Neural progenitor cell (in vitro differentiated cells): Measurements from ENCODE around the gene GALNS. TPM values are rescaled to one million over a fixed set of nuclear protein-coding genes. Genes with fewer than 3 reads are reported as not detected.
"Not testable (repeated sequence)": the region's sequence is repeated elsewhere in the genome, so short reads cannot be mapped to it uniquely, and the experiment has no call there.

Source experiments
- DNase-seq: peaks from one replicate; pipeline ENCODE4 v3.0.0-alpha.2; 2016; ENCODE audit warnings: low spot score
- H2AFZ ChIP-seq: fragments of 200-600 bp; sonication (generic); replicated peaks from 2 replicates; pipeline ENCODE4 v1.6.1; 2016; ENCODE audit warnings: antibody characterized with exemption
- H3F3A ChIP-seq: fragments of 200-600 bp; sonication (generic); 2 replicates; pipeline ENCODE4 v1.6.1; 2016; ENCODE audit warnings: antibody characterized with exemption, low read depth
- H3K27ac ChIP-seq: fragments of 200-600 bp; sonication (generic); 2 replicates; pipeline ENCODE4 v1.5.1; 2016; ENCODE audit warnings: mild to moderate bottlenecking
- H3K27me3 ChIP-seq: fragments of 200-600 bp; sonication (generic); 2 replicates; pipeline ENCODE4 v1.6.1; 2016; ENCODE audit warnings: mild to moderate bottlenecking, moderate library complexity
- H3K36me3 ChIP-seq: fragments of 200-600 bp; sonication (generic); 2 replicates; pipeline ENCODE4 v1.5.1; 2016
- H3K4me1 ChIP-seq: fragments of 200-600 bp; sonication (generic); 2 replicates; pipeline ENCODE4 v1.6.1; 2016; ENCODE audit warnings: mixed run types
- H3K4me2 ChIP-seq: fragments of 200-600 bp; sonication (generic); 2 replicates; pipeline ENCODE4 v1.6.1; 2016
- H3K4me3 ChIP-seq: fragments of 200-600 bp; sonication (generic); 2 replicates; pipeline ENCODE4 v1.5.1; 2016
- H3K79me2 ChIP-seq: fragments of 200-600 bp; sonication (generic); 2 replicates; pipeline ENCODE4 v1.6.1; 2016; ENCODE audit warnings: low read depth
- H3K9ac ChIP-seq: fragments of 200-600 bp; sonication (generic); 2 replicates; pipeline ENCODE4 v1.6.1; 2016
- H3K9me3 ChIP-seq: fragments of 200-600 bp; sonication (generic); 2 replicates; pipeline ENCODE4 v1.5.1; 2016; ENCODE audit warnings: low read depth
- H4K20me1 ChIP-seq: fragments of 200-600 bp; sonication (generic); 2 replicates; pipeline ENCODE4 v1.6.1; 2016; ENCODE audit warnings: low read depth
- H3K27ac Mint-ChIP-seq: 3 replicates; pipeline ENCODE4 v1.8.0; 2021; ENCODE audit warnings: mixed read lengths
- H3K27me3 Mint-ChIP-seq: 2 replicates; pipeline ENCODE4 v1.8.0; 2022; ENCODE audit warnings: low read depth, mild to moderate bottlenecking, inconsistent platforms, moderate library complexity, mixed read lengths; ENCODE audit not compliant: insufficient read depth
- H3K36me3 Mint-ChIP-seq: 3 replicates; pipeline ENCODE4 v1.8.0; 2021; ENCODE audit warnings: mixed read lengths
- H3K4me1 Mint-ChIP-seq: 3 replicates; pipeline ENCODE4 v1.8.0; 2021; ENCODE audit warnings: mixed read lengths
- H3K4me3 Mint-ChIP-seq: 3 replicates; pipeline ENCODE4 v1.8.0; 2021; ENCODE audit warnings: mild to moderate bottlenecking, moderate library complexity, mixed read lengths
- H3K9me3 Mint-ChIP-seq: 3 replicates; pipeline ENCODE4 v1.8.0; 2020; ENCODE audit warnings: mixed read lengths
- EZH2 ChIP-seq: fragments of 200-600 bp; sonication (generic); IDR thresholded peaks from 2 replicates; pipeline ENCODE4 v1.6.1; 2017; ENCODE audit warnings: antibody characterized with exemption, mild to moderate bottlenecking, moderate library complexity
- EZH2phosphoT487 ChIP-seq: fragments of 200-600 bp; sonication (generic); IDR thresholded peaks from 2 replicates; pipeline ENCODE4 v1.6.1; 2017; ENCODE audit warnings: antibody characterized with exemption
- total RNA-seq: library from RNA; depleted of rRNA; stranded (reverse); fragments of >200 nt; gene quantifications from 2 replicates; pipeline ENCODE4 v1.2.3, GENCODE V29; 2015; ENCODE audit warnings: low replicate concordance
- TF ChIP-seq, protein P1 (sequence below): fragments of 200-600 bp; sonication (generic); IDR thresholded peaks from 2 replicates; pipeline ENCODE4 v1.5.1; 2017; ENCODE audit warnings: antibody characterized with exemption, mild to moderate bottlenecking

The GALNS gene
- total RNA-seq, 1 donor from 2014 or later: 5.0 TPM

DNA sequence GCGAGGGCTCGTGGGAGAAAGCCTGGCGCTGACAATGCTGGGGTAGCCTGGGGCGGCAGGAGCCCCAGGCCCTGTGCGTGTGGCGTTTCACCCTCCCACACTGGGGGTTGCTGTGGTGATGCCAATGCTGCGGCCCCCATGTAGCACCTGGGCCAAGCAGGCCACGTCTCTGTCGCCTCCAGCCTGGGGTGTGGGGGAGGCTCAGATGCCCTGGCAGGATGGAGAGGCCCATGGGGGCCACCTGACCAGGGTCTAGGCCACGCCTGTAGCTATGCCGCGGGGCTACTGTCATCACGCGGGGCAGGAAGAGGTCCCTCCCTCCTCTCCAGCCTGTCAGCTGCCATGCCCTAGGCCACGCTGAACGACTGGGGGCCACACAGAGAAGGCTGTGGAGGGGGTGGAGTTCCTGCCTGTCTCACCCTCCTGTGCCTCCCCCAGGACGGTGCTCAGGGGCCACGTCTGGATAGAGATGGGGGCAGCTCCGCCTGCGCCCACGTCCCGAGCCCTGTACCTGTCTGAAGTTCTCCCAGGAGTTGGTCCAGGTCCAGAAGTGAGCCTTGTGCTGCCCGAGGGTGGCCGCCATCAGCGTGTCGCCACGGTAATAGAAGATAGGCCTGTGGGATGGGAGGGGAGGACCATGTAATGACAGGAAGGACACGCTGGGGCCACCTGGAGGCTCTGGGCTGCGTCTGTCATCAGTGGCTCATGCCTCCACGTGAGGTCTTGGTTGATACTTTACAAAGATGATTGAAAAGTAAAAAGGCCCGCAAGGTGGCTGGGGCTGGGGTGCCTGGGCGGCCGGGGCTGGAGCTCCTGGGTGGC lies 32.3 kb downstream of the GALNS start:
- H3K4me3 ChIP-seq: no peak overlapping the region
- DNase-seq: no peak
- H3K4me3 Mint-ChIP-seq: no peak overlapping the region
- H2AFZ ChIP-seq: no peak overlapping the region
- H3K9ac ChIP-seq: no peak overlapping the region
- H3K36me3 ChIP-seq: no peaks in the 10 kb centered on the region
- H3F3A ChIP-seq: no peaks in the 10 kb centered on the region
- no peaks in the 10 kb centered on the region for H3K27me3 ChIP-seq
- no peak overlapping the region for H3K4me2 ChIP-seq
- H3K9me3 Mint-ChIP-seq: no peaks in the 10 kb centered on the region
- H3K4me1 ChIP-seq: no peaks in the 10 kb centered on the region
- no peaks in the 10 kb centered on the region for H4K20me1 ChIP-seq
- peaks cover 3% of the 10 kb centered on the region for H3K36me3 Mint-ChIP-seq
- H3K4me1 Mint-ChIP-seq: no peaks in the 10 kb centered on the region
- no peak overlapping the region for H3K27ac ChIP-seq
- TF ChIP-seq, protein P1, sequence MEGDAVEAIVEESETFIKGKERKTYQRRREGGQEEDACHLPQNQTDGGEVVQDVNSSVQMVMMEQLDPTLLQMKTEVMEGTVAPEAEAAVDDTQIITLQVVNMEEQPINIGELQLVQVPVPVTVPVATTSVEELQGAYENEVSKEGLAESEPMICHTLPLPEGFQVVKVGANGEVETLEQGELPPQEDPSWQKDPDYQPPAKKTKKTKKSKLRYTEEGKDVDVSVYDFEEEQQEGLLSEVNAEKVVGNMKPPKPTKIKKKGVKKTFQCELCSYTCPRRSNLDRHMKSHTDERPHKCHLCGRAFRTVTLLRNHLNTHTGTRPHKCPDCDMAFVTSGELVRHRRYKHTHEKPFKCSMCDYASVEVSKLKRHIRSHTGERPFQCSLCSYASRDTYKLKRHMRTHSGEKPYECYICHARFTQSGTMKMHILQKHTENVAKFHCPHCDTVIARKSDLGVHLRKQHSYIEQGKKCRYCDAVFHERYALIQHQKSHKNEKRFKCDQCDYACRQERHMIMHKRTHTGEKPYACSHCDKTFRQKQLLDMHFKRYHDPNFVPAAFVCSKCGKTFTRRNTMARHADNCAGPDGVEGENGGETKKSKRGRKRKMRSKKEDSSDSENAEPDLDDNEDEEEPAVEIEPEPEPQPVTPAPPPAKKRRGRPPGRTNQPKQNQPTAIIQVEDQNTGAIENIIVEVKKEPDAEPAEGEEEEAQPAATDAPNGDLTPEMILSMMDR: no peak
- TF ChIP-seq EZH2phosphoT487: no peak
- TF ChIP-seq EZH2: no peak
- no peak overlapping the region for H3K27ac Mint-ChIP-seq
- H3K27me3 Mint-ChIP-seq: peaks cover 5% of the 10 kb centered on the region
- no peaks in the 10 kb centered on the region for H3K79me2 ChIP-seq
- H3K9me3 ChIP-seq: no peaks in the 10 kb centered on the region

DNA sequence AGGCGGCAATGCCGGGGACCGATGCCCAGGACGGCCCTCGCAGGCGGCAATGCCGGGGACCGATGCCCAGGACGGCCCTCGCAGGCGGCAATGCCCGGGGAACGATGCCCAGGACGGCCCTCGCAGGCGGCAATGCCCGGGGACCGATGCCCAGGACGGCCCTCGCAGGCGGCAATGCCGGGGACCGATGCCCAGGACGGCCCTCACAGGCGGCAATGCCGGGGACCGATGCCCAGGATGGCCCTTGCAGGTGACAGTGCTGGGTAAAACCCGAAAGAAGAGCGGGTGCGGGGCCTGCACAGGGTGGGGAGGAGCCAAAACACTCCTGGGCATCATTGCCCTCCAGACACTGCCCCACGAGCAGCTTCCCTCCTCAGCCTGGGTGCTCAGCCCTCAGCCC lies 33.1 kb downstream of the GALNS start:
- H3K9me3 ChIP-seq, H3K4me1 ChIP-seq, H3K36me3 Mint-ChIP-seq, H2AFZ ChIP-seq, DNase-seq, H3K9me3 Mint-ChIP-seq, H3K4me1 Mint-ChIP-seq, H3K36me3 ChIP-seq, H3K79me2 ChIP-seq, H3K27me3 ChIP-seq, H3K9ac ChIP-seq, H3K27ac ChIP-seq, H3K4me2 ChIP-seq, H3K4me3 Mint-ChIP-seq, H3K27ac Mint-ChIP-seq, H3K27me3 Mint-ChIP-seq, H3F3A ChIP-seq, H3K4me3 ChIP-seq, H4K20me1 ChIP-seq: not testable (repeated sequence)

DNA sequence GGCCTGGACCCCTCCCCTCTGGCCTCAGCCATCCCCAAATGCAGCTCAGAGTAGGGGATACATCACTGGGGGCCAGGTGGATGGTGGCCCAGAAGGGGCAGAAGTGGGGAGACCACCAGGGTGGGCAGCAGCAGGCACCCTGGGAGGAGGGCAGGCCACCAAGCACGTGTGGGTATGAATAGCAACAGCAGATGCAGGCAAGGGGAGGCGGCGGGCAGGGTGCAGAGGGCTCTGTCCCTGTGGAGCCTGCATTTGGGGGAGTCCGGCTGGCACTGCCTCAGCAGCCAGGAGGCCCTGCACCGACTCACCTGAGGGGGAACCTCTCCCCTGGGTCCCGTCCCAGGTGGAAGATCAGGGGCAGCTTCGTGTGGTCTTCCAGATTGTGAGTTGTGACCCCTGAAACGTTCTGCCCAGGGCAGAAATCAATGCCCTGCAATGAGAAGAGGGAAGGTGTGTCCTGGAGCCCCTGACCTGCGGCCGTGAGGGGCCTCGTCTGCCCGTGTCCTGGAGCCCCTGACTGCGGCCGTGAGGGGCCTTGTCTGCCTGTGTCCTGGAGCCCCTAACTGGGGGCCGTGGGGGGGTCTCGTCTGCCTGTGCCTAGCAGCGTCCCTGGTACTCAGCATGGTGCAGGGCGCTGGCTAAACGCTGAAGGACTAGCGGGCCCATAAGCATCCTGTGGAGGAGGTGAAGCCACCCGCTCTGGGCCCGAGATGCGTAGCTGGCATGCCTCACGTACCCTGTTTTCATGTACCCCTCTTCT lies 34.3 kb downstream of the GALNS start:
- peaks cover 3% of the 10 kb centered on the region for H3K4me1 Mint-ChIP-seq
- H3K4me2 ChIP-seq: no peak overlapping the region
- H2AFZ ChIP-seq: no peak overlapping the region
- H3K9ac ChIP-seq: no peak overlapping the region
- H3K4me3 ChIP-seq: no peak overlapping the region
- no peak overlapping the region for H3K27ac ChIP-seq
- peaks cover 2% of the 10 kb centered on the region for H3K27me3 Mint-ChIP-seq
- H3K4me3 Mint-ChIP-seq: no peak overlapping the region
- no peaks in the 10 kb centered on the region for H3K9me3 ChIP-seq
- H3K4me1 ChIP-seq: no peaks in the 10 kb centered on the region
- no peak overlapping the region for H3K27ac Mint-ChIP-seq
- H3K36me3 Mint-ChIP-seq: peaks cover 3% of the 10 kb centered on the region
- DNase-seq: no peak
- no peaks in the 10 kb centered on the region for H3K36me3 ChIP-seq
- H3K9me3 Mint-ChIP-seq: no peaks in the 10 kb centered on the region
- no peaks in the 10 kb centered on the region for H3F3A ChIP-seq
- H3K79me2 ChIP-seq: no peaks in the 10 kb centered on the region
- TF ChIP-seq EZH2phosphoT487: no peak
- TF ChIP-seq, protein P1: no peak
- TF ChIP-seq EZH2: no peak
- H3K27me3 ChIP-seq: no peaks in the 10 kb centered on the region
- no peaks in the 10 kb centered on the region for H4K20me1 ChIP-seq
